Gastrocnemius medialis (tissue), 4 donors: ENCODE results near the gene MTAP.

Experiments used
- CTCF ChIP-seq, 5 experiments: fragments of 450-650 bp in 3 of 5; fragments of 200-600 bp in 2 of 5; sonication (generic) in 2 of 5; IDR thresholded peaks in 4 of 5; conservative IDR thresholded peaks in 1 of 5; 1 replicate in 4 of 5; 2 replicates in 1 of 5; pipeline ENCODE4 v1.5.1; 2016 to 2019; ENCODE audit warnings: antibody characterized with exemption in 5 of 5, mild to moderate bottlenecking in 3 of 5, moderate library complexity in 3 of 5
- POLR2A ChIP-seq, 2 donors: fragments of 450-650 bp; IDR thresholded peaks; one replicate each; pipeline ENCODE4 v1.6.1; 2017; ENCODE audit warnings: antibody characterized with exemption in 2 of 2, mild to moderate bottlenecking in 2 of 2, moderate library complexity in 2 of 2

GRCh38 chr9:21836437-21837161 is 34.2 kb downstream of the MTAP start:
- no peak for TF ChIP-seq CTCF (IDR thresholded peaks at IDR 0.05 in 4 of 5, conservative IDR thresholded peaks at IDR 0.05 in 1 of 5)
- no peak for TF ChIP-seq POLR2A (IDR thresholded peaks at IDR 0.05)
